ENCODE measurements around the gene TSPAN4.

TSPAN4 gene

GRCh38 chr11:914747-915501 is 72.3 kb downstream of the TSPAN4 start:
- DNase-seq, result no peak

All from activated CD4-positive, alpha-beta T cell treated with anti-CD3 and anti-CD28 coated beads, Interleukin-2, amount 50 U/mL, for 48 hours (primary cell).